Epidermal melanocyte (primary cell): ENCODE data around the gene RD3L.
"Not testable (repeated sequence)": the region's sequence is repeated elsewhere in the genome, so short reads cannot be mapped to it uniquely, and the experiment has no call there.

ENCODE experiments used
- DNase-seq: peaks from one replicate; pipeline ENCODE4 v3.0.0; 2011; ENCODE audit warnings: low spot score; ENCODE audit not compliant: insufficient read length

Gene RD3L

GRCh38 chr14:103928011-103928890 lies 14.1 kb downstream of the RD3L start, which contains the start of gene TDRD9:
TDRD9 (plus strand) TSS chr14:103928456; CDS start chr14:103928510, 54 bp downstream.
- DNase-seq = no peak

DNA sequence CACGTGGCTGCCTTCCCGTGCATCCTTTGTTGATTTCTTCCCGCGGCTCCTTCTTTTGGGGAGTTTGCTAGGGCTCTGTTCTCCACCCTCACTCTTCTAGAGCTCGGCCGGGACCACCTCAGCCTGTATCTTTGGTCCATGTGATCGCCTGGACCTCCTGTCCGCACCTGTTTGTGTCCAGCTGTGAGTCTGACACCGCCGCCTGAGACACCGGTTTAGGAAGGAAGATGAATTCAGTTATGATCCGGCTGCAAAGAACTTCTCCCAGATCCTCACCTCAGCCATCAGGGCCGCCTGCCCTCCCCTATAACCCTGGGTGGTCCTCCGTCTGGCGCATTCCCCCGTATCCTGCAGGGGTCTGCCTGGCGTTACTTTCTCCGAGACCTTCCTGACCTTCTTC lies 14.8 kb downstream of the RD3L start:
- DNase-seq = no peak

GRCh38 chr14:103925316-103925715 lies 17.0 kb downstream of the RD3L start:
- no peak for DNase-seq

DNA sequence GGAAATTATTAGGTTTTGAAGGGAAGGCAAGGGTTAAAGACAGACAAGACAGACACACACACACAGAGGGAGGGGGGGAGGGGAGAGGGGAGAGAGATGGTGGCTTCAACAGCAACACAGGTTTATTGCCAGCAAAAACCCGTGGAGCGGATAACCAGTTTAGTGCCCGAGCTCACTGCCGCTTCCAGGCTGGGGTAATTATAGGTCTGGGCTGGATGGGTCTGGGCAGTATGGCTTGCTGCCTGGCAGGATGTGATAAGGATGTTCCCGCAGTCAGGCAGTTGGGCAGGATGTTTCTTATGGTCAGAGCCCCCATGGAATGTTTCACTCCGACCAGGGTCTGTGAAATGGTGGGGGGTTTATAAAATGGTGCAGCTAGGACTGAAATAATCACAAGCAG lies 18.5 kb downstream of the RD3L start:
- DNase-seq = no peak

GRCh38 chr14:103921855-103922200 lies 20.5 kb downstream of the RD3L start:
- not testable (repeated sequence) for DNase-seq

- peak; percentile 93 for DNase-seq
Observed at GRCh38 chr14:103920981-103921854, 21.1 kb downstream of the RD3L start.

- no peak for DNase-seq
Observed at GRCh38 chr14:103916636-103917262, 25.6 kb downstream of the RD3L start.

- no peak for DNase-seq
Observed at GRCh38 chr14:103915616-103916015, 26.7 kb downstream of the RD3L start.

DNA sequence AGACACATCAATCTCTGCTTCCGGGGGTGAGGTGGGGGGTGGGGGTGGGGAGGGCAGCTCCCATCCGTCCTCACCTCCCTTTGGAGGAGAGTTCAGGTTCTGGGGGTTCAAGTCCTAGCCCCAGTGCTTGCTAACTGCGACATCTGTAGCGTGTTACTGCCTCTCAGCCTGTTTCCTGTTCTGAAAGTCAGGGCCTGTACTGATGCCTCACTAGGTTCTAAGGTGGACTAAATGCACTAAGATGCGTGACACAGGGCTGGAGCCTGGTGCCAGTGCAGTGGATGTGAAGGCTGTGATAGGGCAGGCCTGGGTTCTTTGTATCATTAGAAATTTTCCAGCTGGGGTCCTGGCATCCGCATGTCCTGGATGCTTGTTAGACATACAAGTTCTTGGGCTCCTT lies 31.3 kb downstream of the RD3L start:
- DNase-seq = no peak

DNA sequence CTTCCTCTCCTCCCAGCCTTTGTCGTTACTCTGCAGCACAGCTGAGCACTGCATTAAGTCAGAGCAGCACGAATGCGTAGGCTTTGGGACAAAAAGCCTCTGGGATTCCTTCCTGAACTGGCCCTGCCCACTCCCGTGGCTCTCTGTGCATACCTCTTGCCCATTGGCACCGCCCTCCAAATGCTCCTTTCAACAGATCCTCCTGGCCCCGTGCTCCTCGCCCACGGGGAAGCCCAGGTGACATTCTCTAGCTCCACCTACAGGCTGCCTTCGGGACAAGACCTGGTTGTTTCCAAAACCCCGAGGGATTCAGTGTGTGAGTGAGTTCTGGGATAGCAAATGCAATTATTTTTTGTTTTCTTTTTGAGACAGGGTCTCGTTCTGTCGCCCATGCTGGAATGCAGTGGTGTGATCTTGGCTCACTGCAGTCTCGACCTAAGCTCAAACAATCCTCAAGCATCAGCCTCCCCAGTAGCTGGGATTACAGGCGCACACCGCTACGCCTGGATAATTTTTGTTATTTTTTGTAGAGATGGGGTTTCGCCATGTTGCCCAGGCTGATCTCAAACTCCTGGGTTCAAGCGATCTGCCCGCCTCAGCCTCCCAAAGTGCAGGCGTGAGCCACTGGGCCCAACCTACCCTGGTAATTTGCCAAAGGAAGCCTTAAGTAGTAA lies 31.9 kb downstream of the RD3L start:
- peak; percentile 65 for DNase-seq

DNA sequence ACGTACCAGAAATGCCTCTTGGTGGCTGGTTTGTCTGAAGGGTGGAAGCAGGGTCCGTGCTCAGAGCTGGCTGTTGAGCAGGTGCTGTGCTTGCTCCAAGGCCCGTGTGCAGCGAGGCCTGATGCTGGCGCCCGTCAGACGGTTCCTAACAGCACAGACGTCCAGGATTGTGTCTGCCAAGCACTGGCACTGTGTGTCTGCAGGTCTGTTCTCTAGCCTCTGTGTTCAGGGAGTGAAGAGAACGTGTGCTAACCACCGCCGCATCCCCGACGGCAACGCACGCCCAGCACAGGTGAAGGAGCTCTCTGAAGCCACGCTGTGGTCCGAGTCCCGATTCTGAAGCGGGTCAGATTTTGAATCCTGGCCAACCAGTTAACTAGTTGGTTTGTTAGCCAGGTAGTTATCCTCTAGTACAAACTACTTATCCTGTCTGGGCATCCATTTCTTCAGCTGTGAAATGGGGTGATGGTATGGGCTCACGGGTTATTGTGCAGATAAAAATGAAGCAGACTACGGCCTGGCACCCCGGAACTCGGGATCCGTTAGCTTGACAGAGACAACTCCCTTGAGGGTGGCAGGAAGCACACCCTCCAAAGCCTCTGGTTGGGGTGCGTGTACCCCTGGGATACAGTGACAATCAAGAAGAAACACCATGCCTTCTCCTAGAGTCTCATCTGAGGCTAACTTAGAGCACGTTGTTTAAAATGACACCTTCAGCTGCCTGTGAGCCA lies 32.6 kb downstream of the RD3L start:
- DNase-seq = no peak

- DNase-seq = no peak
Observed at GRCh38 chr14:103908580-103908979, 33.7 kb downstream of the RD3L start.

DNA sequence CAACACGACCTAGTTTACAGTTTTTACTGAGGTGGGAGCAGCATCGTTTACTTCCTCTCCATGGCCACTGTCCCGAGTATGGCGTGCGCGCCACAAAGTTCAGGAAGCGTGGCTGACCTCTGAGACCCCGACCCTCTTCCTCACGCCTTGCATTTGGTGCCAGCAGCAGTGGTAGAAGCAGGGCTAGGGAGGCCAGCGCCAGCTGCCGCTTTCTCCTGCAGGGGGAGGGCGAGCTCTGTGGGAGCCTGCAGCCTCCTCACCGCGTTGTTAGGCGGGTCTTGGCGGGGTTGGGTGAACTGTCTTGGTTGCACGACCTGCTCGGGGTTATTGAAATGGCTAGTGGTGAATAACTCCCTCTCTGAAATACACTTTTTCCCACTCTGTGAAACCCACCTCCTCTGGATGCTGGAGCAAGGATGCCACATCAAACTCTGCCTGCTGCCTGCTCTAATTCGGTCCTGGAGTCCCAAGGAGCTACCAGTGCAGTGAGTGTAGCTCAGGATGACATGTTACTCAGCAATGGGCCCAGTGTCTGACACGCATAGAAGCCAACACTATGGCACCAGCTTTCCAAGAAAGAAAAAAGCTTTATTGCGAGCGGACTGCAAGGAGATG lies 36.4 kb downstream of the RD3L start:
- DNase-seq = no peak

DNA sequence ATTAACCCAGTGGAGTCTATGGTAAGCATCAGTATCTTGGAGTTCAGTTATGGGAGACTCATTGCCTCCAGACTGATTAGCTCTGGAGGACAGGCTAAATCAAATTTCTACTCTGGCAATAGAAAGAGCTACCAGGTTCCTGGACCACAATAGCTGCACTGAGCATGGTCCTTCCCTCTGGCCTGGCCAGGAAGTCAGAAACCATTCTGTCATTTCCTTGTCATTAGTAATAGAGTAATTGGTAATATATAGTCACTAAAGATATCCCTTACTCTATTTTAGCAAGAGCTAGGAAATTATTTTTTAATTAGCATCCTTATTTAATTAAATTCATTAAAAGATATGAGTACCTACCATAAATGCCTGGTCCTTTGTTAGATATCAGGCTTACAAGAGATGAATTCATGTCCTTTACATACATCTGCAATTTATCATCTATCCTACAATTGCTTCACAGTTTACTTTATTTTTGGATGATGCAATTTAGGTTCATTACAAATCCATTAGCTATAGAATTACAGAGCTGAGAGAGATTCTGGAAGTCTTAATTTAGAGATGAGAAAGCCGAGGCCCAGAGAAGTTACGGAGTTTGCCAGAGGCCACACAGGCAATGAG lies 37.7 kb downstream of the RD3L start:
- DNase-seq = no peak

DNA sequence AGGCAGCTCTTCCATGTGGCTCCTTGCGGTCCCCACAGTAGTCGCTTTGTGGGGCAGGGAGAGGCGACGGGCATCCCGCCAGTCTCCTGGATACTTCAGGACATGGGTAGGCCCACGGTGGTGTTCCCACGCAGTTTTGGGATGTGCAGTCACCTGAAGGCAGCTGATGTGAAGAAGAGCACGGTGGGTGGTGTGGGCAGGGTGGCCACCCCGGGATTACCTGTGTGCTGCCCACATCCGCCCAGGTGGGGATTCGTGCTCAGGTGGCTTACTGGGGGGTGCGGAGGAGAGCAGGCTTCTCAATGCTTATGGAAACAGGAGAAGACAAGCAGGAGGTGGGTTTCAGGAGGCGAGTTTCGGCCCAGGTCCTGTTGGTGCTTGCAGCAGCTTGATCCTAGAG lies 42.5 kb downstream of the RD3L start:
- no peak for DNase-seq

GRCh38 chr14:103899316-103899715 lies 43.0 kb downstream of the RD3L start:
- no peak for DNase-seq

- DNase-seq = no peak
Observed at GRCh38 chr14:103898711-103899110, 43.6 kb downstream of the RD3L start.

- DNase-seq = no peak
Observed at GRCh38 chr14:103898204-103898603, 44.1 kb downstream of the RD3L start.

- no peak for DNase-seq
Observed at GRCh38 chr14:103897075-103897947, 45.0 kb downstream of the RD3L start.
